SW 1271 (cell line): ENCODE results near the gene SUSD3.
"Not testable (repeated sequence)": the region's sequence is repeated elsewhere in the genome, so short reads cannot be mapped to it uniquely, and the experiment has no call there.

Experiments
- DNase-seq, 2 experiments: peaks; one replicate each; lab custom pipeline; 2025; lab: John Stamatoyannopoulos, UW

The SUSD3 gene

DNA sequence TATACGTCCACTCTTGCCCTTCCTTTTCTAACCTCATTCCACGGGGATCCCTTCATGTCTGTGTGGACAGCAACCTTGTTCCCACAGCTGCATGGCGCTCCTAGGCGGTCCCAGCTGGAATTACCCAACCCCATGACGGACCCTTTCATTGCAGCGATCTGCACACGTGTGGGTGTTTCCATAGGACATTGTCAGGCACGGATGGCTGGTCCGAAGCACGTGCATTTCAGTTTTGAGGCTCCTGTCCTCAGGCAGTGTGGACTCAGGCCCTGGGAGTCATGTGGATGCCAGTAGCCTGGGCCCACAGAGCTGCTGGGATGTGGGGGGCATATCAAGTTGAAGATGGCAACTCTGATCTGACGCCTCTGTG, 52.5 kb downstream of the SUSD3 start:
- DNase-seq: no peak

- no peak for DNase-seq
Observed at GRCh38 chr9:93111371-93112115, 53.0 kb downstream of the SUSD3 start.

- no peak for DNase-seq
Observed at GRCh38 chr9:93112116-93112863, 53.8 kb downstream of the SUSD3 start.

DNA sequence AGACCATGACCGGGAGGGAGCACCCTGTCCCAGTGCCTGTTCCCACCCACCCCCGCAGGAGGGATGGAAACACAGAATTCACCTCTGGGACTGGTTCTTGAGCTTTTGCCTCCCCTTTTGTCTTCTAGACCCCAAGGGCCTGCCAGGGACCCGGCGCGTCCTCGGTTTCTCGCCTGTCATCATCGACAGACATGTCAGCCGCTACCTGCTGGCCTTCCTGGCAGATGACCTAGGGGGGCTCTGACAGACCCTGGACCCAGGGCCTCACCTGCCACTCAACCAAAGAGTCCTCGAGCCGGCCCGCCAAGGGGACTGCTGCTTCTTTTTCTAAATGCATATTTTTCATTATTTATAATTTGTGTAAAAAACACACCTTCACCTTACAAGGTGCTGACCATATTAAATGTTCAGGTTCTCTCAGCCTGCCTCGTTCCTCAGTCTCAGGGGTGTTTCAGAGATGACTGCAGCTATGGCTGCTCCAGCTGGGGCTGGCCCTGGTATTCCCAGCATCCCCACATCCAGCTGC, 54.4 kb downstream of the SUSD3 start:
- DNase-seq: no peak

DNA sequence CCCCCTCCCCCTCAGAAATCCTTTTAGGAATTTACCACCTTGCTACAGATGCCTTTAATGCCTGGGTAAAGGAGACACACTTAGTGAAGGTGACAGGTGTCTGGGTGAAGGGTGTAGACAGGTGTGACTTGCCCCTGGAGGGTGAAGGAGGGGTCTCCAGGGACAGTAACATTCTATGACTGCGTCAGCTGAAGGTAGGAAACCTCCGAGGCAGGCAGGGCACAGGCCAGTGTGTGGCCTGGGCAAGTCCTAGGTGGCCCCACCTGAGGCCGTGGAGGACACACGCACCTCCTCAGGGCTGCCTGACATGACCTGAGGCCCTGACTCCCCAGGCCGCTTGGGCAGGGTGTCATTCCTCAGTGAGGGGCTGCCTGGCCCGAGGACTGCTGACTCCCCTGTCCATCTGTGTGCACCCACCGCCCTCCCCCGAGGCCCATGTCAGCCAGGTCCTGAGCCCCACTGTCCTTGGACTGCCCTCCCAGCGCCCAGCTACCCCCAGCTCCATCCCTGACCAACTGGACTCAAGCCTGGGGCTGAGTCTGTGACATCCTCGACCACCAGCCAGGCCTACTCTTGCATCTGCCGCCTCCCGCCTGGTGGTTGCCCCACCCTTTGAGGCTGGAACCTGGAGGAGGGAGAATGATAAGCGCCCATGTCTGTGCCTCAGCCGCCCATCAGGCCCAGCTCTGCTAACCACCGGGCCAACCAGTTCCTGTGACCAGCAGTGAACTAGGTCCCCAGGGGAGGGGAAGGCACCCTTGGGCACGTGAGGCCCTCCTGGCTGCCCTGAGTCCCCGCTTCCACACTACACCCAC, 55.9 kb downstream of the SUSD3 start:
- DNase-seq: no peak

- DNase-seq: no peak
Observed at GRCh38 chr9:93114984-93115335, 56.5 kb downstream of the SUSD3 start.

GRCh38 chr9:93115486-93116071, 57.1 kb downstream of the SUSD3 start:
- DNase-seq: no peak

DNA sequence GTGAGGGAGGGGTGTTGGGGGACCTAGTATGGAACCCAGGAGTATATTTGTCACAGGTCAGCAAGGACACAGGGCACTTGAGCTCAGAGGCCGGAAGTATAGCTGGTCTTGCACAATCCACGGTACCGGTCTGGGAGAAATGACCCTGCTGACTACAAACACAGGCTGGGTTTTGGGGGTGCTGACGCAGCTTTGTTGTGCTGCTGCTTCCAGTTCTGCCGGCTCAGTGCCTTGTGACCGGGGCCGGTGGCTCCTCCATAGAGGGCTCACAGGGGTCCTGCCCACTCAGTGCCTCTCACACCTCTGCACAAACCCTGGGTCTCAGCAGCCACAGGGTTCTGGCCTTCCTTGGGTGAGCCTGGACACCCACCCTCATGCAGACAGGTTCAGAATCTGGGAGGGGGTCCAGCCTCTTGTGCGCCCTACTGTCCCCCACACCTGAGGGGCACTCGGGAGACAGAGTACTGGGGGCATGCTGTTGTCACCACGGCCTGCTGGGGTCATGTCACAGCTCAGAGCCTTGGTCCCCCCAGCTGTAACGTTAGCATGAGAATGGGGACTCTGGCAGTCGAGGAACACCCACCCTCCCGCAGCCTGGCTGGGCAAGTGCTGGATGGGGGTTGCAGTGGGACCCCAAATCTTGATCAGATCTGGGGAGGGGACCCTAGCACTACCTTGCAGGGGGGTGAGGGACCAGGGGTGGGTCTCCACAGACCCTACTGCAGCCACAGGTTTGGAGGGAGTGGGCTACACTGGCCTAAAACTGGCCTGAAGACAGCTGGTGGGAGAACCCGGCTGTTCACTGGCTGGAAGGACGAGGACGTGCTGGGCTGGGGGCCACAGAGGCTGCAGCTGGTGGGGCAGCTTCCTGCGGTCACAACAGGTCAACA, 57.8 kb downstream of the SUSD3 start:
- peak; percentile 42 to 48 for DNase-seq

- DNase-seq: not testable (repeated sequence)
Observed at GRCh38 chr9:93117521-93117920, 59.0 kb downstream of the SUSD3 start.

- DNase-seq: no peak
Observed at GRCh38 chr9:93117924-93118862, 59.7 kb downstream of the SUSD3 start.

DNA sequence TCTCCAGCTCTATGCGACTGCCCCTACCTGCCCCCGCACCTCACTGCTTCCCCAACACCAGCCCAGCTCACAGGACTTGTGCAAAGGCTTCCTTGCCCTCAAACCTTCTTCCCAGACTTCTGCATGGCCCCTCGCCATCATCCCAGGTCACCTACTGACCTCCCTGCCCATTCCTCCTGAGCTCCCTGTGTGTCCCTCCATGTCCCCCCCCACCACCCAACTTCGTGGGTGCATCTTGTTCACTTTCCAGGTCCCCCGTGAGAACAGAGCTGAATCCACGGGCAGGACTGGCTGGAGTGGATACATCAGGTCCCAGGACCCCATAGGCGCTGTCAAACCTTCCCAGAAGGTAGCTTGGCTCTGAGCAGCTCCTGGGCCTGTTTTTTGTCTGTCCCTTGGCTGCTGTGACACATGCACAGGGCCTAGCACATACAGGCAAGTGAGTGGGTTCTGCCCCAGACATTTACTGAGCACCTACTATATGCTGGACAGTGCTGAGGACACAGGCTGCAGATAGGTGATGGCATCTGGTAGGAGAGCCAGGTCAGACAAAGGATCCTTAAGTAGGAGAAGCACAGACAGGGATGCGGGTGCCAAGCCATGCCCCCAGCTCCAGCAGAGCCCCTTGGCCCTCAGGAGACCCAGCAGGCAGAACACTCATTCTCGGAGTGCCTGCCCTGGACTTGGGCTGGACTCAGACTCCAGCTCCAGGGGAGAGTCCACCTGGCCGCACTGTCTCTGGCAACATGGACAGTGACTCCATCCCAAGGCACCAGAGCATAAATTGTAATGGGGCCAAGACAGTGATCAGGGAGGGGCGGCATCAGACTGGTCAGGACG, 60.6 kb downstream of the SUSD3 start:
- DNase-seq: no peak

- no peak for DNase-seq
Observed at GRCh38 chr9:93119703-93119952, 61.1 kb downstream of the SUSD3 start.

- DNase-seq: peak; percentile 86 to 91
Observed at GRCh38 chr9:93119953-93120845, 61.7 kb downstream of the SUSD3 start.

GRCh38 chr9:93120846-93121315, 62.4 kb downstream of the SUSD3 start:
- no peak for DNase-seq

DNA sequence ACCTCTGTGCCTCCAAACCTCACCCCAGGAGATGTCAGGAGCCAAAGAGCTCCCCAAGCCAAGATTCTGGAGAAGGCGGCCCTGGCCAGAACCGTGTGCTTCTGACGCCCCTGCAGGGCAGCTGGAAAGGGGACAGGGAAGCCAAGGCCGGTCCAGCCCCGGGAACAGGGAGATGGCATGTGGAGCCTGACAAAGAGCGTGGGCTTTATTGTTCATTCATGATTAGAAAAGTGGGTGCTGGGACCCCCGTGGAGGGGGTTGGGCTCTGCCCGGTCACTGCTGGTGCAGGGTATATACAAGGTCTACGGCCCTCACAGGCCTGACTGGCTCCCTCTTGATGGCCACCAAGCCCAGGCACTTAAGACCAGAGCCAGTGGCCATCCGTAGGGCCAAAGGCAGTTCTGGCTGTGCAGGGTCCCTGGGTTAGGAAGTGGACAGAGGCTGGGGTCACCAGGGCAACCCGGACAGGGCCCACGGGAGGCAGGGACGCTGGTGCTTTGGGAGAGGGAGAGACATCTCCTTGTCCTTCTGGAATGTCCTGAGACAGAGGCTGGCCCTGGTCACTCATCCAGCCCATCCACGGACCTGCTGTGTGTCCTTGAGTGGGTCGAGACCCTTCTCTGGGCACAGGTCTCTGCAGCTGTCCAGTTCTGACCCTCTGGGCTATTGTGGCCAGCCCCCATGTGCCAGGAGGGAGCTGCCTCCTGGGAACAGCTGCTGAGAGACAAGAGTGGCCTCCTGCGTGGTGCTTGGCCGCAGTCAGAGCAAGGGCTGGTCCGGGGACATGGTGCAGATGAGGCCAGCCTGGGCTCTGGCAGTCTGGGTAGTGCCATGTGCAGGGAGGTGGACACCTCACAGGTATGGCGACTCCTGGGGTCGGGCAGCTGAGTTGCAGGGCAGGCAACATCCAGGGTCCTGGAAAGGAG, 63.1 kb downstream of the SUSD3 start:
- no peak for DNase-seq

DNA sequence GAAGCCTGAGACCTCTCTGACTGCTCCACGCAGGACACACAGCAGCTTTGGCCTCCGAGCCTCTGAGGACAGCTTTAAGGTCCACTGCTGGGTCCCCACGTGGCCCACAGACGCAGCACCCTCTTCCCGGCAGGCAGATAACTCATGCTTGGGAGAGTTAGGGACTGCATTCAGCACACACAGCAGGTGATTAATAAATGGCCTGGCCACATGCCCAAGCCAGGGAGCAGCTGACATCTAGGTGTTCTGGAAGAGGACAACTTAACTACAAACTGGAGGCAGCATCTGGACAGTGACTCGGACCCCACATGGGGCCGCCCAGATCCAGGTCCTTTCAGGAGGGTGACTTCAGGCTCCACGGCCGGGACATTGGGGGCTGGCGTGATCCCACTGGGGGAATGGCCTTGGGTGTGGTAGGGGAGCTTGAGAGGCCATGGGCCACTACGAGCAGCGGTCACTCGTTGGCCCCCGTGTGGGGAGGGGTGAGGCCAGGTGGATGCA, 64.3 kb downstream of the SUSD3 start:
- no peak for DNase-seq
